GM11168 (cell line): Measurements from ENCODE around the gene MYRIP.

Source experiments
- in situ Hi-C: fragments of 300-500 bp; cut with MboI; formaldehyde crosslinking; loops from one replicate; pipeline ENCODE4 v1.12.0; 2022; ENCODE audit warnings: low sequenced_read_pairs; ENCODE audit not compliant: unreplicated experiment

MYRIP gene

GRCh38 chr3:40294434-40294833 is 485.0 kb downstream of the MYRIP start:
- in situ Hi-C loops, result no loop called here

GRCh38 chr3:40298075-40298474 is 488.7 kb downstream of the MYRIP start:
- in situ Hi-C loops, result no loop called here

- in situ Hi-C loops, result no loop called here
Observed at GRCh38 chr3:40299130-40299720, 489.8 kb downstream of the MYRIP start.

DNA sequence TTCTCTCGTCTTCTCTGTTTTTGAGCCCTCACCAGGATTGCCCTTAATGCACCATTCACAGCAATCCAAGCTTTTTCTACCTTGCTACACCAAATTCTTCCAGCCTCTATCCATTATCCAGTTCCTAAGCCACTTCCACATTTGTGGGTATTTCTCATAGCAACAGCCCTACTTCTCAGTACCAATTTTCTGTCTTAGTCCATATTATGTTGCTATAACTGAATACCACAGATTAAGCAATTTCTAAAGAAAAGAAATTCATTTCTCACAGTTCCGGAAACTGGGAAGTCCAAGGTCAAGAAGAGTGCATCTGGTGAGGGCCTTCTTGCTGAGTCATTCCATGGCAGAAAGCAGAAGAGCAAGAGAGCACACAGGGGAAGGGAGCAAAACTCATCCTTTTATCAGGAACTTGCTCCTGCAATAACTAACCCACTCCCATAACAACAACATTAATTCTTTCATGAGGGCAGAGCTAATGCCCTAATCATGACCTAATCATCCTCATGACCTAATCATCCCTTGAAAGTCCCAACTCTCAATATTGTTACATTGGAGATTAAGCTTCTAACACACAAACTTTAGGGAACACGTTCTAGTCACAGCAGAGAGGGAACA is 490.4 kb downstream of the MYRIP start:
- in situ Hi-C loops, result loop anchor here (25.0 kb wide), 1 partner anchor 1587 kb away; no protein-coding TSS in a partner anchor

DNA sequence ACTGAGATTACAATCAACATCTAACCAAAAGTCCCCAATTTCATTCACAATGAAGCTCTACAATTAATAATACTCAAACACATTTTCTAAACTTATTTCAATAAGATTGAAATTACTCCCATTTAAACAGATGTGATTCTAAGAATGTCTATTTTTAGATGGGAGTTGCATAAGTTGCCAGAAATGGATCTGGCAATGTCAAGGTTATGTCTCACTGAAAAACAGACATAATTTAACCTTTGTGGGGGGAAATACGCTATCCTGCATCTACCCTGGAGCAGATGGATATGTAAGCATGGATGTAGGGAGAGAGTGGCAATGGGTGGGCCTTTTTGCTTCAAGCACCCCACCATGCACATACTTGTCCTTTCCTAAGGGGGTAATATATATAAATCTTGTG is 493.4 kb downstream of the MYRIP start:
- in situ Hi-C loops, result loop anchor here (25.0 kb wide), 1 partner anchor 1585 kb away; no protein-coding TSS in a partner anchor

GRCh38 chr3:40304352-40304751 is 494.9 kb downstream of the MYRIP start:
- in situ Hi-C loops, result loop anchor here (25.0 kb wide), 1 partner anchor 1583 kb away; no protein-coding TSS in a partner anchor

GRCh38 chr3:40306336-40306735 is 496.9 kb downstream of the MYRIP start:
- in situ Hi-C loops, result loop anchor here (5.0 to 25.0 kb wide), 2 partner anchors 114 to 1581 kb away; no protein-coding TSS in a partner anchor

GRCh38 chr3:40307176-40307575 is 497.8 kb downstream of the MYRIP start:
- in situ Hi-C loops, result loop anchor here (5.0 to 25.0 kb wide), 2 partner anchors 115 to 1580 kb away; no protein-coding TSS in a partner anchor

DNA sequence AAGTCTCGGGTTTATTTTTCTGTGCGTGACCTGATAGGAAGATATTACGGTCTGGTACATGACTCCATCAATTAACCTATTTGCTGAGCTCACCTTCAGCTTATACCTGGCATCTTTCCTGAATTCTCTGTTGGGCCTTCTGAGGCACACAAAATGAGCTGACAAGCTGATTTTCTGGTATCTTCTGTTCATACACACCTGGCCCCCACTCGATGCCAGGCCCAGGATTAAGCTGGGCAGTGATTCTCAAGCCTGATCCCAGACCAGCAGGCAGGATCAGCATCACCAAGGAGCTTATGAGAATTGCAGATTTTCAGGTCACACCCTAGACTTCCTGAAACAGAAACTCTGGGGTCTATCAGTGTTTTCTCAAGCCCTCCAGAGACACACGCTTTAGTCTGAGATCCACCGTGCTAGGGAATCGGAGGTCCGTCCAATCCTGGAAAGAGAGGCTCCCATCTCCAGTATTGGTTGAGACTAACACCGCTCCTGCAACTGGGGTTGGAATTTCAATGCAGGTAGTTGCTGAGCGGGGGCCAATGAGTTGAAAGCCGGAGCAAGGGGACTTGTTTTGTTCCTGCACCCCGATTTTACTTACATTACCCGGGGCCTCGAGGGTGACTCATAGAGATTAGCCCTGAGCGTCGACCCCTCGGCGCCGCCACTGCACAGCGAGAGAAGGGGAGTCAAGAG is 499.5 kb downstream of the MYRIP start:
- in situ Hi-C loops, result loop anchor here (5.0 to 25.0 kb wide), 2 partner anchors 117 to 1578 kb away; no protein-coding TSS in a partner anchor

GRCh38 chr3:40309418-40309924 is 500.1 kb downstream of the MYRIP start, which contains the start of gene EIF1B:
EIF1B (plus strand) TSS chr3:40309707; CDS start chr3:40309942, 235 bp downstream.
- in situ Hi-C loops, result loop anchor here (5.0 to 25.0 kb wide), 2 partner anchors 117 to 1578 kb away; no protein-coding TSS in a partner anchor
